KOPT-K1 (cell line): ENCODE results near the gene LEMD3.

Experiments
- H3K27ac ChIP-seq: fragments of 200-600 bp; sonication (generic); 2 replicates; pipeline ENCODE4 v1.5.1; 2016; ENCODE audit warnings: antibody characterized with exemption, mild to moderate bottlenecking, low read depth, low read length; ENCODE audit not compliant: poor library complexity, severe bottlenecking
- H3K36me3 ChIP-seq: fragments of 200-600 bp; sonication (generic); 2 replicates; pipeline ENCODE4 v1.5.1; 2017; ENCODE audit warnings: antibody characterized with exemption, mild to moderate bottlenecking, low read length, moderate library complexity; ENCODE audit not compliant: insufficient read depth
- H3K9me3 ChIP-seq: fragments of 200-600 bp; sonication (generic); 2 replicates; pipeline ENCODE4 v1.5.1; 2017; ENCODE audit warnings: antibody characterized with exemption, low read length, mild to moderate bottlenecking; ENCODE audit not compliant: insufficient read depth, poor library complexity, severe bottlenecking

The LEMD3 gene

GRCh38 chr12:65155784-65156183 is 13.6 kb upstream of the LEMD3 start:
- no peak overlapping the region for H3K27ac ChIP-seq
- no peaks in the 10 kb centered on the region for H3K9me3 ChIP-seq
- H3K36me3 ChIP-seq: no peaks in the 10 kb centered on the region

DNA sequence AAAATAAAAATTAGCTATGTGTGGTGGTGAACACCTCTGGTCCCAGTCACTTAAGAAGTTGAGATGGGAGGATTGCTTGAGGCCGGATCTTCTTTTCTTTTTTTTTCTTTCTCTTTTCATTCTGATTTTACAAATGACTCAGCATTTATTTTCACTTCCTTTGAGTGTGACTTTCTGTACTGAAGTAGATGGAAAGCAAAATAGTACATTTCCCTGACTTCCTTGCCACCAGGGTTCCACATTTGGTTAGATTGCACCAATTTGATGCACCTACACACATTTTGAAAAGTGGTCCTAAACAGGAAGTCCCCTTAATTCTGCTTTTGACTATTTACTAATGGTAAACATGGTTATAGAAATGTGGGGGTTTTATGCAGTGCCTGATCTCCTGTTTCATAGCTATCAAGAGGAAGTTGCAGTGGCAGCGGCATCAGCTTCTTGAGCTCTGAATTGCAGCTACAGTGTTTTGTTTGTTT is 13.0 kb upstream of the LEMD3 start:
- H3K9me3 ChIP-seq: no peaks in the 10 kb centered on the region
- no peak overlapping the region for H3K27ac ChIP-seq
- H3K36me3 ChIP-seq: no peaks in the 10 kb centered on the region

GRCh38 chr12:65157091-65157490 is 12.3 kb upstream of the LEMD3 start:
- Histone ChIP-seq H3K27ac (no peak overlapping the region), H3K36me3 (no peaks in the 10 kb centered on the region), H3K9me3 (no peaks in the 10 kb centered on the region)

DNA sequence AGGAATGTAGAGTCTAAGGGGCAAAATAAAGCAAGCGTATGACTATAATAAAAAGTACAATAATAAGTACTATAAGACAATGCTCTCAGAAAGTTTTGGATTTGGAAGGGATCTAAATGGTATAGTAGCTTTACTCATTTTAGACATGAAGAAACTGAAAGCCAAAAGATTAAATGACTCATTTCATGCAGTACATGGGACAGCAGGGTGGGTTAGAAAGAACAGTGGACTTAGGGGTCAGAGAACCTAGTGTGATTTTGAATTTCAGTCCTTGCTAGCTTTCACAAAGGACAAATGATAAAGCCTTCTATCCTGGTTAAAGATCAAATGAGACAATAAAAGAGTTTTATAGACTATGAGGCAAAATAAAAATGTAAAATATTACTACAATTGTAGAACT is 6.8 kb upstream of the LEMD3 start:
- Histone ChIP-seq H3K36me3 (no peaks in the 10 kb centered on the region), H3K27ac (no peak overlapping the region), H3K9me3 (no peaks in the 10 kb centered on the region)

DNA sequence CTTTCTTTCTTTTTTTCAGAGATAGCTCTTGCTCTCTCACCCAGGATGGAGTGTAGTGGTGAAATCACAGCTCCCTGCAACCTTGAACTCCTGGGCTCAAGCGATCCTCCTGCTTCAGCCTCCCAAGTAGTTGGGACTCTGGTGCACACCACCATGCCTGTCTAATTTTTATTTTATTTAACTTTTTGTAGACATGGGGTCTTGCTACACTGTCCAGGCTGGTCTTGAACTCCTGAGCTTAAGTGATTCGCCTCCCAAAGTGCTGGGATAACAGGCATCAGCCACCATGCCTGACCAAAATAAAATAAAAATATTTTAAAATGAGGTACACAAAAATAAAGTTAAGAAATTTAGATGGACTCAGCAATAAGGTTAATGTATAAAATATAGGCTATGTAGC is 5.1 kb upstream of the LEMD3 start:
- H3K36me3 ChIP-seq: no peaks in the 10 kb centered on the region
- no peaks in the 10 kb centered on the region for H3K9me3 ChIP-seq
- H3K27ac ChIP-seq: no peak overlapping the region

GRCh38 chr12:65164774-65165173 is 4.6 kb upstream of the LEMD3 start:
- Histone ChIP-seq H3K9me3 (no peaks in the 10 kb centered on the region), H3K36me3 (no peaks in the 10 kb centered on the region), H3K27ac (no peak overlapping the region)

- H3K36me3 ChIP-seq: peaks cover 10% of the 10 kb centered on the region; the same call in 1 of the 2 replicates
- peak overlapping the region; percentile 85 for H3K27ac ChIP-seq
- H3K9me3 ChIP-seq: no peaks in the 10 kb centered on the region
These were observed 583 bp upstream of the LEMD3 start for GRCh38 chr12:65168681-65169319.

DNA sequence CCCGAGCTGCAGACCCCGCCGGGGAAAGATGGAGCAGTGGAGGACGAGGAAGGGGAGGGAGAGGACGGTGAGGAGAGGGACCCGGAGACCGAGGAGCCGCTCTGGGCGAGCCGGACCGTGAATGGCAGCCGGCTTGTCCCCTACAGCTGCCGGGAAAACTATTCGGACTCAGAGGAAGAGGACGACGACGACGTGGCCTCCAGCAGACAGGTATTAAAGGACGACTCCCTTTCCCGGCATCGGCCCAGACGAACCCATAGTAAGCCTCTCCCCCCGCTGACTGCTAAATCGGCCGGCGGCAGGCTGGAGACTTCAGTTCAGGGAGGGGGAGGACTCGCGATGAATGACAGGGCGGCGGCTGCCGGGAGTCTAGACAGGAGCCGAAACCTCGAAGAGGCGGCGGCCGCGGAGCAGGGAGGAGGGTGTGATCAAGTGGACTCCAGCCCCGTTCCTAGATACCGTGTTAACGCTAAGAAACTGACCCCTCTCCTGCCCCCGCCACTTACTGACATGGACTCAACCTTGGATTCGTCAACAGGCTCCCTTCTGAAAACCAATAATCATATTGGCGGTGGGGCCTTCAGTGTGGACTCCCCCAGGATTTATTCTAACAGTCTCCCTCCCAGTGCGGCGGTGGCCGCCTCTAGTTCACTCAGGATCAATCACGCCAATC is 962 bp downstream of the LEMD3 start:
- H3K36me3 ChIP-seq: peaks cover 23% of the 10 kb centered on the region
- H3K9me3 ChIP-seq: no peaks in the 10 kb centered on the region
- H3K27ac ChIP-seq: peak overlapping the region; percentile 85

GRCh38 chr12:65171073-65171472 is 1.7 kb downstream of the LEMD3 start:
- Histone ChIP-seq H3K36me3 (peaks cover 30% of the 10 kb centered on the region), H3K27ac (no peak overlapping the region), H3K9me3 (no peaks in the 10 kb centered on the region)

DNA sequence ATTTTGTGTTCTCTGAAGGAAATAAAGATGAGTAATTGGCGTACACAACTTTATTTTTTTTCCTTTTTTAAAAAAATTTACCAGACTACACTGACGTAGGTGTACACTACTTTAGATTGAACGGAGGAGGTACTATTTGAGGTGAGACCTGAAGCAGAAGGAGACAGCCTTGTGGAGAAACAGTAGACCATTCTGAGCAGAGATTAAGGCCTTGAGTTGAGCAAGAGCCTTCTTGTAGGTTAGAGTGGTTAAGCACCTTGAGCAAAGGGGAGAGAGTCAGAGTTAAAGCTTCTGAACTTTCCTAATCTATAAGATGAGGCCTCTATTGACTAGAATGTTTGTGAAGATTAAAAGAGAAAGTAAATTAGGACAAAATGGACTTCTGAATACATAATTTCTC is 2.5 kb downstream of the LEMD3 start:
- no peak overlapping the region for H3K27ac ChIP-seq
- H3K9me3 ChIP-seq: no peaks in the 10 kb centered on the region
- peaks cover 38% of the 10 kb centered on the region for H3K36me3 ChIP-seq

- Histone ChIP-seq H3K27ac (no peak overlapping the region), H3K9me3 (no peaks in the 10 kb centered on the region), H3K36me3 (peaks cover 57% of the 10 kb centered on the region)
These were observed 6.0 kb downstream of the LEMD3 start for GRCh38 chr12:65175385-65175784.

- Histone ChIP-seq H3K9me3 (no peaks in the 10 kb centered on the region), H3K27ac (no peak overlapping the region), H3K36me3 (peaks cover 22% of the 10 kb centered on the region)
These were observed 12.8 kb downstream of the LEMD3 start for GRCh38 chr12:65182012-65182739.

DNA sequence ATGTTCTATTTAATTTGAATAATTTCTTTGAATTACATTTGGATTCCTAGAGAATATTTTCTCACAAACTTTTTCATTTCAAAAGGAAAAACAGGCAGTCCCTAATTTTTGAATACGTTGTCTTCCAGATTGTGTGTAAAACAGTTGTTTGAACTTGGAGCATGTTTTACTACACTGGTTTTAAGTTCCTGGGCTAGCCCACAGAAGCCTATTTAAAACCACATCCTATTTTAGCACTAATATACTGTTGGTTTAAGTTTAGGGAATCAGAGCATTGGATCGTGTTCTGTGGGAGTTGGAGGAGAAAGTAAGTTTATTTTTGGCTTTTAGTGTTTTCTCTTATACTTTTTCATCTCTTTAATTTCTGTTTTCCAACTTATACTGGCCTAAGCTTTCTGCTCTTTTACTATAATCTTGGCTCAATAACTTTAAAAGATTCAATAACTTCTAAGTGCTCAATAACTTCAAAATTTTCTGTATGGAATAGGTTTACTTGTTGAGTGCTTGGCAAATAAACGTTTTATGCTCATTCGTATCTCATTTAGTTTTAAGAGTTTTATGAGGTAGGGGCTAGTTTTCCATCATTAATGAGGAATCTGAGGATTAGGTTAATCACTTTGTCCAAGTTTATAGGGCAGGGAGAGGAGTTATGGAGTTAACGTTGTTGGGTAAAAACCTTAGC is 14.9 kb downstream of the LEMD3 start:
- Histone ChIP-seq H3K9me3 (no peaks in the 10 kb centered on the region), H3K36me3 (peaks cover 8% of the 10 kb centered on the region), H3K27ac (no peak overlapping the region)

DNA sequence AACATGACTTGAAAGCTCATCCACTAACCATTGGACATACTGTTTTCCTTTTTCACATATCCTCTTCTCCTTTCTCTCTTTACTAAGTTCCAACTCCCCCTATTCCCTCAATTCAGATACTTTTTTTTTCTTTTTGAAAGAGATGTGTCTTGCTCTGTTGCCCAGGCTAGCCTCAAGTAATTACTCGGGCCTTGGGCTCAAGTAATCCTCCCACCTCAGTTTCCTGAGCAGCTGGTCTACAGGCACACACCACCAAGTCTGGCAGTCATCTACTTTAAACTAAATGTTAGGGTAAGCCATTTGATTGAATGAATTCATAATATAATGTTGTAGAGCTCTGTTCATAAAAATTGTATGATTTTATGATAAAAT is 15.5 kb downstream of the LEMD3 start:
- no peaks in the 10 kb centered on the region for H3K9me3 ChIP-seq
- no peak overlapping the region for H3K27ac ChIP-seq
- peaks cover 13% of the 10 kb centered on the region for H3K36me3 ChIP-seq

DNA sequence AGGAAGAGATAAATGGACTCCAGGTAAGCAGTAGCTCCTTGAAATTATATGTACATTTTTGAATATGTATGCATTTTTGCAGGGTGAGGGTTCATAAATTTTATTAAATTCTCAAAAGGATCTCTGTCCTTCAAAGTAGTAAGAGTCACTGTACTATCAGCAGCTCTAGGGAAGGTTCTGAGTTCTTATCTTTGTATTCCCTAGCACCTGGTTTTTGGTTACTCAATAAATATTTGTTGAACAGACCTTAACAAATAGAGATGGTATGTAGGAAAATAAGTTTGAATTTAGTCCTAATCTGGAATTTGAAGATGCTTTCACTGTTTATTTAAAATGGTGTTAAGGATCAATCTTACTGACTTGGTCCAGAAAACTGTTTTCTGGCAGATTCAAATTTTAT is 18.3 kb downstream of the LEMD3 start:
- Histone ChIP-seq H3K9me3 (no peaks in the 10 kb centered on the region), H3K27ac (no peak overlapping the region), H3K36me3 (peaks cover 19% of the 10 kb centered on the region; the same call in 1 of the 2 replicates)
